ENCODE data around the gene ZSWIM9. TPM values are rescaled to one million over a fixed set of nuclear protein-coding genes. Genes with fewer than 3 reads are reported as not detected.

The ZSWIM9 gene
- polyA plus RNA-seq, 1 donor from 2014 or later = 2.6 TPM

DNA sequence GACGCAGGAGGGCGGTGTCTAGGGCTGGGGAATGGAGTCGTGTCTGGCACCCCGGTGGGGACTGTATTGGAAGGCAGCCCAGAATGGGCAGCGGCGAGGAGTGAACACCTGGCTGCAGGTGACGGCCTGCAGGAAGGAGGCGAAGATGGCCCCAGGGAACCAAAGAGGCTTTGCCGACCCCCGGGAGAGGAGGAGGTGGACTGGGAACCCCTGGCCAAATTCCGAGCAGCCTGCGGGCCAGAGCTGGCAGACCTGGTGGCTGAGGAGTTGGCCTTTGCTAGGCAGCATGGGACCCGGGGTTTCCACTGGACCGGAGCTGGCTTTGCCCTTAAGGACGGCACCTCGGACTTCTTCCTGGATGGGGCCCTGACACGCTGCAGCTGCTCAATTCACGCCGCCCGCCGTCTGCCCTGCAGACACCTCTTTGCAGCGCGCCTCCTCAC lies 25.9 kb downstream of the ZSWIM9 start:
- Histone ChIP-seq H3K4me2 (ENCODE audit: low read length) (no peak overlapping the region), H3F3A (ENCODE audit: insufficient read depth, low read length, poor library complexity, severe bottlenecking) (no peaks in the 10 kb centered on the region), H3K36me3 (ENCODE audit: insufficient read depth, low read length) (no peaks in the 10 kb centered on the region), H3K9ac (ENCODE audit: low read length) (no peak overlapping the region), H3K27me3 (ENCODE audit: insufficient read depth, low read depth, low read length) (no peaks in the 10 kb centered on the region), H3K4me3 (ENCODE audit: low read length) (no peak overlapping the region), H3K9me3 (ENCODE audit: low read length) (no peaks in the 10 kb centered on the region), H2AFZ (ENCODE audit: low read depth, low read length) (no peak overlapping the region), H3K79me2 (replicated peaks; ENCODE audit: insufficient read depth, low read length) (no peaks in the 10 kb centered on the region), H3K9me2 (ENCODE audit: insufficient read depth, low read length) (no peaks in the 10 kb centered on the region), H3K27ac (ENCODE audit: low read length) (no peak overlapping the region), H4K20me1 (ENCODE audit: insufficient read depth) (no peaks in the 10 kb centered on the region)
- TF ChIP-seq TAF1 (IDR thresholded peaks at IDR 0.05; ENCODE audit: low read depth) = no peak
- TF ChIP-seq EZH2 (IDR thresholded peaks at IDR 0.05; ENCODE audit: borderline replicate concordance, insufficient read depth, low read length, poor library complexity, severe bottlenecking) = no peak
- TF ChIP-seq RAD21 (conservative IDR thresholded peaks at IDR 0.05) = no peak
- TF ChIP-seq EP300 (conservative IDR thresholded peaks at IDR 0.05; ENCODE audit: poor library complexity, severe bottlenecking) = no peak
- no peak for TF ChIP-seq SMC3 (conservative IDR thresholded peaks at IDR 0.05; ENCODE audit: poor library complexity)
- no peak for TF ChIP-seq POLR2AphosphoS5 (IDR thresholded peaks at IDR 0.05)
- TF ChIP-seq, protein P1, sequence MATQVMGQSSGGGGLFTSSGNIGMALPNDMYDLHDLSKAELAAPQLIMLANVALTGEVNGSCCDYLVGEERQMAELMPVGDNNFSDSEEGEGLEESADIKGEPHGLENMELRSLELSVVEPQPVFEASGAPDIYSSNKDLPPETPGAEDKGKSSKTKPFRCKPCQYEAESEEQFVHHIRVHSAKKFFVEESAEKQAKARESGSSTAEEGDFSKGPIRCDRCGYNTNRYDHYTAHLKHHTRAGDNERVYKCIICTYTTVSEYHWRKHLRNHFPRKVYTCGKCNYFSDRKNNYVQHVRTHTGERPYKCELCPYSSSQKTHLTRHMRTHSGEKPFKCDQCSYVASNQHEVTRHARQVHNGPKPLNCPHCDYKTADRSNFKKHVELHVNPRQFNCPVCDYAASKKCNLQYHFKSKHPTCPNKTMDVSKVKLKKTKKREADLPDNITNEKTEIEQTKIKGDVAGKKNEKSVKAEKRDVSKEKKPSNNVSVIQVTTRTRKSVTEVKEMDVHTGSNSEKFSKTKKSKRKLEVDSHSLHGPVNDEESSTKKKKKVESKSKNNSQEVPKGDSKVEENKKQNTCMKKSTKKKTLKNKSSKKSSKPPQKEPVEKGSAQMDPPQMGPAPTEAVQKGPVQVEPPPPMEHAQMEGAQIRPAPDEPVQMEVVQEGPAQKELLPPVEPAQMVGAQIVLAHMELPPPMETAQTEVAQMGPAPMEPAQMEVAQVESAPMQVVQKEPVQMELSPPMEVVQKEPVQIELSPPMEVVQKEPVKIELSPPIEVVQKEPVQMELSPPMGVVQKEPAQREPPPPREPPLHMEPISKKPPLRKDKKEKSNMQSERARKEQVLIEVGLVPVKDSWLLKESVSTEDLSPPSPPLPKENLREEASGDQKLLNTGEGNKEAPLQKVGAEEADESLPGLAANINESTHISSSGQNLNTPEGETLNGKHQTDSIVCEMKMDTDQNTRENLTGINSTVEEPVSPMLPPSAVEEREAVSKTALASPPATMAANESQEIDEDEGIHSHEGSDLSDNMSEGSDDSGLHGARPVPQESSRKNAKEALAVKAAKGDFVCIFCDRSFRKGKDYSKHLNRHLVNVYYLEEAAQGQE (IDR thresholded peaks at IDR 0.05; ENCODE audit: borderline replicate concordance) = no peak
- TF ChIP-seq, protein P2, sequence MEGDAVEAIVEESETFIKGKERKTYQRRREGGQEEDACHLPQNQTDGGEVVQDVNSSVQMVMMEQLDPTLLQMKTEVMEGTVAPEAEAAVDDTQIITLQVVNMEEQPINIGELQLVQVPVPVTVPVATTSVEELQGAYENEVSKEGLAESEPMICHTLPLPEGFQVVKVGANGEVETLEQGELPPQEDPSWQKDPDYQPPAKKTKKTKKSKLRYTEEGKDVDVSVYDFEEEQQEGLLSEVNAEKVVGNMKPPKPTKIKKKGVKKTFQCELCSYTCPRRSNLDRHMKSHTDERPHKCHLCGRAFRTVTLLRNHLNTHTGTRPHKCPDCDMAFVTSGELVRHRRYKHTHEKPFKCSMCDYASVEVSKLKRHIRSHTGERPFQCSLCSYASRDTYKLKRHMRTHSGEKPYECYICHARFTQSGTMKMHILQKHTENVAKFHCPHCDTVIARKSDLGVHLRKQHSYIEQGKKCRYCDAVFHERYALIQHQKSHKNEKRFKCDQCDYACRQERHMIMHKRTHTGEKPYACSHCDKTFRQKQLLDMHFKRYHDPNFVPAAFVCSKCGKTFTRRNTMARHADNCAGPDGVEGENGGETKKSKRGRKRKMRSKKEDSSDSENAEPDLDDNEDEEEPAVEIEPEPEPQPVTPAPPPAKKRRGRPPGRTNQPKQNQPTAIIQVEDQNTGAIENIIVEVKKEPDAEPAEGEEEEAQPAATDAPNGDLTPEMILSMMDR (IDR thresholded peaks at IDR 0.05; ENCODE audit: poor library complexity, severe bottlenecking) = no peak
- no peak for TF ChIP-seq MXI1 (conservative IDR thresholded peaks at IDR 0.05; ENCODE audit: poor library complexity, severe bottlenecking)

DNA sequence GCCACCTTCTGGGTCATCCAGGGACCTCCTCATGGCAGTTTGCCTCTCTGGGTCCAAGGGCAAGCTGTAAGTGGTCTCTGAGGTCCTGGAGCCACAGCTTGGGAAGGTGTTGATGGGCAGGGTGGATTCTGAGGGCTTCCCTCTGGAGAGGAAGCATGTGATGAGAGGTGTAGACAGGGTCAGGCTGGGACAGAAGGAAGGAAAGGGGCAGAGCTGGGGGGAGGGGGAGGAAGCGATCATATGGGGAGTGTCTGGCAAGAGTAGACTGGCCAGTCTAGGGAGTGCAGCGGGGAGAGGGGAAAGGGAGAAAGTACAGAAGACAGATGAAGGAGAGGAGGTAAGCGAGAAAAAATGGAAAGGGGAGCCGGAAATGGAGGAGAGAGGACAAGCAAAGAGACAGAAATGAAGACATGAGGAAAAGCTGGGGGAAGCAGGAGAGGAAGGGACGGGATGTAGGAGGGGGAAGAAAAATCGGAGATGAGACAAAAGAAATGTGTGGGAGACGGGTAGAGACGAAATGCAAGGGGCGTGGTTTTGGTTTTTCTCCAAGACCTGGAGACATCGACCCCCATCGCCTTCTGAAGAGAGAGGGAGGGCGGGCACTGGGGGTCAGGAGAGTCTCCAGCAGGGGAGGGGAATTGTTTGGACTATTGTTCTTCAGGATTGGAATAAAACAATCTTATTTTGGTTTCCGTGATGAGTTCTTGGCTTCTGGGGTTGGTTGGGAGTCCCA lies 26.6 kb downstream of the ZSWIM9 start:
- Histone ChIP-seq H3K9me2 (ENCODE audit: insufficient read depth, low read length) (no peaks in the 10 kb centered on the region), H3K4me2 (ENCODE audit: low read length) (no peak overlapping the region), H3K36me3 (ENCODE audit: insufficient read depth, low read length) (no peaks in the 10 kb centered on the region), H3K79me2 (replicated peaks; ENCODE audit: insufficient read depth, low read length) (no peaks in the 10 kb centered on the region), H3F3A (ENCODE audit: insufficient read depth, low read length, poor library complexity, severe bottlenecking) (no peaks in the 10 kb centered on the region), H3K4me3 (ENCODE audit: low read length) (no peak overlapping the region), H3K27me3 (ENCODE audit: insufficient read depth, low read depth, low read length) (no peaks in the 10 kb centered on the region), H3K27ac (ENCODE audit: low read length) (no peak overlapping the region), H3K9me3 (ENCODE audit: low read length) (no peaks in the 10 kb centered on the region), H3K9ac (ENCODE audit: low read length) (no peak overlapping the region), H4K20me1 (ENCODE audit: insufficient read depth) (no peaks in the 10 kb centered on the region), H2AFZ (ENCODE audit: low read depth, low read length) (no peak overlapping the region)
- TF ChIP-seq, protein P2 (IDR thresholded peaks at IDR 0.05; ENCODE audit: poor library complexity, severe bottlenecking) = no peak
- TF ChIP-seq RAD21 (conservative IDR thresholded peaks at IDR 0.05) (no peak), TAF1 (IDR thresholded peaks at IDR 0.05; ENCODE audit: low read depth) (no peak), EP300 (conservative IDR thresholded peaks at IDR 0.05; ENCODE audit: poor library complexity, severe bottlenecking) (no peak), MXI1 (conservative IDR thresholded peaks at IDR 0.05; ENCODE audit: poor library complexity, severe bottlenecking) (no peak), EZH2 (IDR thresholded peaks at IDR 0.05; ENCODE audit: borderline replicate concordance, insufficient read depth, low read length, poor library complexity, severe bottlenecking) (no peak)
